HCT116 (cell line): ENCODE results near the gene ADI1. TPM values are rescaled to one million over a fixed set of nuclear protein-coding genes. Genes with fewer than 3 reads are reported as not detected.

Experiments used
- ATAC-seq: fragments of 200-7000 bp; cut with Tn5 transposase; 2 replicates; pipeline ENCODE4 v1.9.1; 2020; ENCODE audit warnings: mild to moderate bottlenecking, moderate library complexity
- BruUV-seq: library from RNA; stranded (reverse); fragments of 400-500 nt; replicated peaks from 2 replicates; lab custom pipeline; 2021; lab: Mats Ljungman, UMichigan
- CTCF ChIA-PET: fragments of 300-600 bp; sonication (Branson Sonifier 250); formaldehyde crosslinking; loops from one replicate; lab custom pipeline; 2021; ENCODE audit warnings: antibody characterized with exemption; lab: Charles Lee
- POLR2A ChIA-PET: fragments of 300-600, 350-600 bp; sonication (Branson Sonifier 250); formaldehyde crosslinking; loops from one replicate; lab custom pipeline; 2021; ENCODE audit warnings: antibody characterized with exemption; lab: Charles Lee
- RAD21 ChIA-PET, 2 experiments: fragments of 300-600 bp; sonication (Branson Sonifier 250); formaldehyde crosslinking; loops; one replicate each; lab custom pipeline; 2023; ENCODE audit warnings: low total read pairs in 2 of 2; ENCODE audit not compliant: uncharacterized antibody in 2 of 2, unreplicated experiment in 2 of 2, low non-redundant PET in 1 of 2; lab: Charles Lee
- DNase-seq: peaks from one replicate; pipeline ENCODE4 v3.0.0-alpha.2; 2010; ENCODE audit warnings: low read depth, low spot score
- H2AFZ ChIP-seq: fragments of 200-600 bp; shearing (Covaris generic), sonication (generic); 2 replicates; pipeline ENCODE4 v1.6.1; 2017; ENCODE audit warnings: low read depth, mixed run types, mixed read lengths, antibody characterized with exemption, low read length; ENCODE audit not compliant: poor library complexity, severe bottlenecking
- H3K27ac ChIP-seq: 2 replicates; pipeline ENCODE4 v1.5.1; 2012; ENCODE audit warnings: low read depth, low read length
- H3K27me3 ChIP-seq: fragments of 200-600 bp; sonication (generic); 2 replicates; pipeline ENCODE4 v1.6.1; 2016; ENCODE audit warnings: mixed run types, low read length, mixed read lengths; ENCODE audit not compliant: insufficient read depth
- H3K36me3 ChIP-seq, 2 experiments: fragments of 200-500 bp in 1 of 2; fragments of 200-600 bp in 1 of 2; sonication (Bioruptor generic) in 1 of 2; sonication (generic) in 1 of 2; 2 replicates each; pipeline versions ENCODE4 v1.5.1 to v1.6.1; 2014 to 2016; ENCODE audit warnings: low read length in 2 of 2, inconsistent platforms in 1 of 2, mixed read lengths in 1 of 2, mixed run types in 1 of 2; ENCODE audit not compliant: insufficient read depth in 2 of 2, control insufficient read depth in 1 of 2
- H3K4me1 ChIP-seq, 2 experiments: fragments of 200-600 bp in 1 of 2; sonication (generic) in 1 of 2; 2 replicates each; pipeline versions ENCODE4 v1.5.1 to v1.6.1; 2012 to 2017; ENCODE audit warnings: low read length in 2 of 2, inconsistent platforms in 1 of 2, mild to moderate bottlenecking in 1 of 2, mixed read lengths in 1 of 2, mixed run types in 1 of 2, moderate library complexity in 1 of 2; ENCODE audit not compliant: insufficient read depth in 2 of 2, control insufficient read depth in 1 of 2
- H3K4me2 ChIP-seq: fragments of 200-600 bp; sonication (generic); 2 replicates; pipeline ENCODE4 v1.6.1; 2017; ENCODE audit warnings: mixed run types, low read length, mixed read lengths
- H3K4me3 ChIP-seq, 2 experiments: fragments of 200-600 bp in 1 of 2; sonication (generic) in 1 of 2; replicated peaks in 1 of 2; 2 replicates each; pipeline ENCODE4 v1.5.1; 2011 to 2016; ENCODE audit warnings: low read length in 2 of 2, control low read depth in 1 of 2, low read depth in 1 of 2, mild to moderate bottlenecking in 1 of 2, mixed read lengths in 1 of 2, mixed run types in 1 of 2
- H3K79me2 ChIP-seq: fragments of 200-600 bp; sonication (generic); 2 replicates; pipeline ENCODE4 v1.6.1; 2017; ENCODE audit warnings: mild to moderate bottlenecking, mixed run types, low read length, moderate library complexity, mixed read lengths; ENCODE audit not compliant: insufficient read depth
- H3K9ac ChIP-seq: fragments of 200-600 bp; sonication (generic); 2 replicates; pipeline ENCODE4 v1.6.1; 2016; ENCODE audit warnings: low read length, mixed read lengths
- H3K9me2 ChIP-seq: fragments of 200-600 bp; sonication (generic), shearing (Covaris generic); 2 replicates; pipeline ENCODE4 v1.6.1; 2017; ENCODE audit warnings: mixed run types, mild to moderate bottlenecking, moderate library complexity; ENCODE audit not compliant: insufficient read depth
- H3K9me3 ChIP-seq, 2 experiments: fragments of 200-500 bp in 1 of 2; fragments of 200-600 bp in 1 of 2; sonication (Bioruptor generic) in 1 of 2; sonication (generic) in 1 of 2; 2 replicates each; pipeline ENCODE4 v1.6.1; 2014 to 2017; ENCODE audit warnings: low read length in 2 of 2, mixed read lengths in 2 of 2, inconsistent platforms in 1 of 2, low read depth in 1 of 2, mild to moderate bottlenecking in 1 of 2, mixed run types in 1 of 2, moderate library complexity in 1 of 2; ENCODE audit not compliant: control insufficient read depth in 1 of 2, insufficient read depth in 1 of 2
- H4K20me1 ChIP-seq: fragments of 200-600 bp; sonication (generic), shearing (Covaris generic); 2 replicates; pipeline ENCODE4 v1.6.1; 2017; ENCODE audit warnings: mixed run types, mild to moderate bottlenecking, moderate library complexity; ENCODE audit not compliant: insufficient read depth
- CBX3 ChIP-seq: IDR thresholded peaks from 2 replicates; pipeline ENCODE4 v1.6.1; 2012; ENCODE audit warnings: low read depth
- CEBPB ChIP-seq: IDR thresholded peaks from 2 replicates; pipeline ENCODE4 v1.6.1; 2012; ENCODE audit warnings: low read depth
- EGR1 ChIP-seq: IDR thresholded peaks from 2 replicates; pipeline ENCODE4 v1.6.1; 2012; ENCODE audit warnings: low read depth
- ELF1 ChIP-seq: IDR thresholded peaks from 2 replicates; pipeline ENCODE4 v1.6.1; 2012; ENCODE audit warnings: low read depth, borderline replicate concordance
- EZH2 ChIP-seq: fragments of 200-600 bp; sonication (generic); IDR thresholded peaks from 2 replicates; pipeline ENCODE4 v1.6.1; 2017; ENCODE audit warnings: antibody characterized with exemption, mixed run types
- EZH2phosphoT487 ChIP-seq: fragments of 200-600 bp; IDR thresholded peaks from 2 replicates; pipeline ENCODE4 v1.6.1; 2018; ENCODE audit warnings: antibody characterized with exemption, borderline replicate concordance
- JUND ChIP-seq: IDR thresholded peaks from 2 replicates; pipeline ENCODE4 v1.6.1; 2012
- MAX ChIP-seq: IDR thresholded peaks from 2 replicates; pipeline ENCODE4 v1.6.1; 2012
- POLR2AphosphoS5 ChIP-seq: IDR thresholded peaks from 2 replicates; pipeline ENCODE4 v1.6.1; 2011; ENCODE audit warnings: mild to moderate bottlenecking, low read depth, low read length, moderate library complexity
- REST ChIP-seq: IDR thresholded peaks from 2 replicates; pipeline ENCODE4 v1.6.1; 2012; ENCODE audit warnings: low read depth
- SP1 ChIP-seq: IDR thresholded peaks from 2 replicates; pipeline ENCODE4 v1.6.1; 2012; ENCODE audit warnings: low read depth
- SRF ChIP-seq: IDR thresholded peaks from 2 replicates; pipeline ENCODE4 v1.6.1; 2012; ENCODE audit warnings: low read depth
- TCF7L2 ChIP-seq: IDR thresholded peaks from 2 replicates; pipeline ENCODE4 v1.7.0; 2011; ENCODE audit warnings: borderline replicate concordance, inconsistent platforms; ENCODE audit not compliant: insufficient read depth, insufficient read length; ENCODE audit errors: extremely low read depth
- ZBTB33 ChIP-seq: IDR thresholded peaks from 2 replicates; pipeline ENCODE4 v1.6.1; 2011; ENCODE audit warnings: mild to moderate bottlenecking, low read length, moderate library complexity; ENCODE audit not compliant: insufficient replicate concordance; ENCODE audit errors: extremely low read depth
- ZNF274 ChIP-seq: fragments of 200-500 bp; sonication (Bioruptor generic); IDR thresholded peaks from 2 replicates; pipeline ENCODE4 v1.6.1; 2014; ENCODE audit warnings: mild to moderate bottlenecking, low read depth, low read length, inconsistent platforms
- intact Hi-C: fragments of 100-400 bp; cut with micrococcal nuclease; formaldehyde crosslinking; loops from 2 replicates; pipeline ENCODE4 v1.10.0; 2022
- total RNA-seq: library from RNA; stranded (reverse); gene quantifications from one replicate; pipeline ENCODE4 v1.2.1, GENCODE V29; 2021; ENCODE audit not compliant: unreplicated experiment

The ADI1 gene
- total RNA-seq, 1 experiment from 2014 or later, result 27.0 TPM

GRCh38 chr2:3465328-3465727, 54.0 kb downstream of the ADI1 start:
- intact Hi-C loops, result no loop called here
- ChIA-PET POLR2A (no interaction called here), CTCF (no interaction called here)

More at GRCh38 chr2:3465328-3465727, 54.0 kb downstream of the ADI1 start:
- Histone ChIP-seq H3K27me3 (no peaks in the 10 kb centered on the region), H4K20me1 (no peaks in the 10 kb centered on the region), H3K27ac (no peak overlapping the region), H3K9me3 (no peaks in the 10 kb centered on the region), H2AFZ (no peak overlapping the region), H3K4me3 (no peak overlapping the region), H3K79me2 (no peaks in the 10 kb centered on the region), H3K4me1 (no peaks in the 10 kb centered on the region), H3K9me2 (no peaks in the 10 kb centered on the region), H3K9ac (no peak overlapping the region), H3K4me2 (no peak overlapping the region), H3K36me3 (no peaks in the 10 kb centered on the region)
- RAD21 ChIA-PET, result no interaction called here
- DNase-seq, result no peak
- TF ChIP-seq ZNF274, result no peak
- TF ChIP-seq SRF, result no peak
- TF ChIP-seq CEBPB, result no peak
- TF ChIP-seq SP1, result no peak
- TF ChIP-seq ELF1, result no peak
- no peak for TF ChIP-seq TCF7L2
- no peak for TF ChIP-seq EGR1
- no peak for TF ChIP-seq REST
- no peak for TF ChIP-seq CBX3
- TF ChIP-seq EZH2, result no peak
- no peak for TF ChIP-seq POLR2AphosphoS5
- no peak for TF ChIP-seq JUND
- TF ChIP-seq ZBTB33, result no peak
- TF ChIP-seq EZH2phosphoT487, result no peak
- TF ChIP-seq MAX, result no peak
- ATAC-seq, result no peak
- no TSS peak for BruUV-seq
